Measurements from ENCODE around the gene RAPGEF1.

- TF ChIP-seq TAF1 (IDR thresholded peaks at IDR 0.05; ENCODE audit: low read depth, low read length) (no peak), POLR2A (IDR thresholded peaks at IDR 0.05; ENCODE audit: low read depth, low read length) (no peak), PAX5 (IDR thresholded peaks at IDR 0.05; ENCODE audit: insufficient read depth, low read length, severe bottlenecking) (no peak), POLR2AphosphoS5 (IDR thresholded peaks at IDR 0.05; ENCODE audit: low read depth, low read length) (no peak), SPI1 (IDR thresholded peaks at IDR 0.05; ENCODE audit: low read depth, low read length) (no peak), POU2F2 (IDR thresholded peaks at IDR 0.05; ENCODE audit: low read depth, low read length) (no peak)
Observed at GRCh38 chr9:131605770-131606590, 133.9 kb downstream of the RAPGEF1 start.
